ENCODE results near the gene AKR1D1. TPM values are rescaled to one million over a fixed set of nuclear protein-coding genes. Genes with fewer than 3 reads are reported as not detected.

Gene AKR1D1
- total RNA-seq, 1 donor: not detected

DNA sequence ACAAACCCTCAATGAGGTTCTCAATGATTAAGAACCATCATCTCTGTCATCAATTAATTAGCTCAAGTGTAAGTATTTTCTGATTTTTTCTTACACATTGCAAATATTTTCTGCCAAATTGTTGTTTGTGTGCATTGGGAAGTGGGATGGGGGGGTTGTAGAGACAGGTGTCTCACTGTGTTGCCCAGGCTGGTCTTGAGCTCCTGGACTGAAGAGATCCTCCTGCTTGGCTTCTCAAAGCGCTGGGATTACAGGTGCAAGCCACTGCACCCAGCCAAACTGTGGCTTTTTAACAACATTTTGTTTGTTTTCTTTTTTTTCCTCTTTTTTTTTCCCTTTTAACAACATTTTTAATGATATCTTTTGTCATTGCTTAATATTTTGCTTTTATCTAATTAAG is 87.5 kb downstream of the AKR1D1 start:
- TF ChIP-seq, protein P1, sequence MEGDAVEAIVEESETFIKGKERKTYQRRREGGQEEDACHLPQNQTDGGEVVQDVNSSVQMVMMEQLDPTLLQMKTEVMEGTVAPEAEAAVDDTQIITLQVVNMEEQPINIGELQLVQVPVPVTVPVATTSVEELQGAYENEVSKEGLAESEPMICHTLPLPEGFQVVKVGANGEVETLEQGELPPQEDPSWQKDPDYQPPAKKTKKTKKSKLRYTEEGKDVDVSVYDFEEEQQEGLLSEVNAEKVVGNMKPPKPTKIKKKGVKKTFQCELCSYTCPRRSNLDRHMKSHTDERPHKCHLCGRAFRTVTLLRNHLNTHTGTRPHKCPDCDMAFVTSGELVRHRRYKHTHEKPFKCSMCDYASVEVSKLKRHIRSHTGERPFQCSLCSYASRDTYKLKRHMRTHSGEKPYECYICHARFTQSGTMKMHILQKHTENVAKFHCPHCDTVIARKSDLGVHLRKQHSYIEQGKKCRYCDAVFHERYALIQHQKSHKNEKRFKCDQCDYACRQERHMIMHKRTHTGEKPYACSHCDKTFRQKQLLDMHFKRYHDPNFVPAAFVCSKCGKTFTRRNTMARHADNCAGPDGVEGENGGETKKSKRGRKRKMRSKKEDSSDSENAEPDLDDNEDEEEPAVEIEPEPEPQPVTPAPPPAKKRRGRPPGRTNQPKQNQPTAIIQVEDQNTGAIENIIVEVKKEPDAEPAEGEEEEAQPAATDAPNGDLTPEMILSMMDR (IDR thresholded peaks at IDR 0.05; ENCODE audit: insufficient read depth, low read depth, low read length): no peak
- DNase-seq (ENCODE audit: low read depth): no peak
- H3K4me3 ChIP-seq (ENCODE audit: low read depth, low read length): no peak overlapping the region

DNA sequence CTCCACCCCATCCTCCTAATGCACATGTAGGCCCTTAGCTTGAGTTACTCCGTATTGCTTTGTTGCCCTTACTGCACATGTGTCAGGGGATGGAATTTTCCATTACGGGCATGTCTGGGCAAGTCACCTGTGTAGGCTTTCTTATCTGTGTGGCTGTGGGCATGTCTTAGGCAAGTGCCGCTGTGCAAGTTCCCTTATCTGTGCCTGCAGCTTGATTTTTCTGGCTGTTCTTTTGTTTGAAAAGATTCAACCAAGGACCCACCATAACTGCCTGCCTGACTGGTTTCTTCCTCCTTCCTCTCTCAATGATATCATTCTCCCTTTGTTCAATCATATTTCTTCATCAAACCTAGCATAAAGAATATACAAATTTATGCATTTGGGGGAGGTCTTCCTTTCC is 88.5 kb downstream of the AKR1D1 start:
- H3K4me3 ChIP-seq (ENCODE audit: low read depth, low read length): no peak overlapping the region
- TF ChIP-seq, protein P1 (IDR thresholded peaks at IDR 0.05; ENCODE audit: insufficient read depth, low read depth, low read length): no peak
- DNase-seq (ENCODE audit: low read depth): no peak

DNA sequence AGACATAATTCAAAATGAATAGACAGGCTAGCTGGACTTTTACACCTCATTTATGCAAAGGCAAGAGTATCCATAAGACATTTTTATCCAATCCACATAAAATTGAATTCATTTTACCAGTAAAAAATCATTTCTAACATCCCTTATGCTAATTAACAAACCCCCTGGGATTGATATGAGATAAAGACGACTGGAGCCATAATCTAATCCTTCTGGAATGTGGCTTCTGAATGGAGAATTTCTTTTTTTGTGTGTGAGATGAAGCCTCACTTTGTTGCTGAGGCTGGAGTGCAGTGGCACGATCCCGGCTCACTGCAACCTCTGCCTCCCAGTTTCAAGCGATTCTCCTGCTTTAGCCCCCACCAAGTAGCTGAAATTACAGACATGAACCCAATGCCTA is 90.4 kb downstream of the AKR1D1 start:
- no peak overlapping the region for H3K4me3 ChIP-seq (ENCODE audit: low read depth, low read length)
- TF ChIP-seq, protein P1 (IDR thresholded peaks at IDR 0.05; ENCODE audit: insufficient read depth, low read depth, low read length): no peak
- no peak for DNase-seq (ENCODE audit: low read depth)

DNA sequence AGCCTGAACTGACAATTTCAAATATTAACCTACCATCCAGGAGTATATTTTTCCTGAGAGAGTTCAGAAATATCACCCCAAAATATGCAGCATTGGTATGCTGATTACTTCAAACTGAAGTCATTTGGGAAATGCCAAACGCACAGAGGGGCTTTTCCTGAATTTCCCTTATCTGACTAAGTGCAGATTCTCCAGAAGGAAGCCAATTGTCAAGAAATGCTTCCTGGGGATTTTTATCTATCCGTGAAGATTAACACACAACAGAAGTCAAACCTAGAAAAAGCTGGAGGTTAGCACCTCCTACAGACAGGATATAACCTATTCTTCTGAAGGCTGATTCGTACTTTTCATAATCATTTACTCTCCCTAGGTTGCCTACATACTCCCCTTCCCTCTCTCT is 91.0 kb downstream of the AKR1D1 start:
- no peak overlapping the region for H3K4me3 ChIP-seq (ENCODE audit: low read depth, low read length)
- no peak for DNase-seq (ENCODE audit: low read depth)
- TF ChIP-seq, protein P1 (IDR thresholded peaks at IDR 0.05; ENCODE audit: insufficient read depth, low read depth, low read length): no peak

- H3K4me3 ChIP-seq (ENCODE audit: low read depth, low read length): no peak overlapping the region
- TF ChIP-seq, protein P1 (IDR thresholded peaks at IDR 0.05; ENCODE audit: insufficient read depth, low read depth, low read length): no peak
- DNase-seq (ENCODE audit: low read depth): no peak
These were observed 91.6 kb downstream of the AKR1D1 start for GRCh38 chr7:138167869-138168296.

Small RNA genes within 50 kb of the gene (small RNA-seq; reads per million reads assigned to genes)
- gene AC024082.2: not detected
- gene RN7SKP223: not detected

Other genes starting within 250 kb of the AKR1D1 start
- 3.5 and 11.3 TPM in 2 replicates for gene DGKI, start 229.5 kb upstream of the AKR1D1 start, total RNA-seq
- gene CREB3L2, start 74.4 kb upstream of the AKR1D1 start, total RNA-seq: 33.2 and 35.4 TPM in 2 replicates

Data from fibroblast of villous mesenchyme (primary cell).